ENCODE results near the gene SPRY1. TPM values are rescaled to one million over a fixed set of nuclear protein-coding genes. Genes with fewer than 3 reads are reported as not detected.

The SPRY1 gene
- total RNA-seq, 4 donors from 2014 or later: 22.1 to 47.2 (median 33.7) TPM

GRCh38 chr4:123378794-123379193, 17.8 kb upstream of the SPRY1 start:
- Histone ChIP-seq H3K27ac (no peak overlapping the region), H3K4me3 (no peak overlapping the region), H3K27me3 (no peaks in the 10 kb centered on the region), H3K36me3 (no peaks in the 10 kb centered on the region), H3K9me3 (no peaks in the 10 kb centered on the region), H3K4me1 (no peaks in the 10 kb centered on the region)
- DNase-seq: no peak
- TF ChIP-seq POLR2AphosphoS5 (IDR thresholded peaks at IDR 0.05) (no peak), POLR2A (IDR thresholded peaks at IDR 0.05) (no peak), EP300 (IDR thresholded peaks at IDR 0.05; ENCODE audit: low read depth) (no peak)
- TF ChIP-seq, protein P1, sequence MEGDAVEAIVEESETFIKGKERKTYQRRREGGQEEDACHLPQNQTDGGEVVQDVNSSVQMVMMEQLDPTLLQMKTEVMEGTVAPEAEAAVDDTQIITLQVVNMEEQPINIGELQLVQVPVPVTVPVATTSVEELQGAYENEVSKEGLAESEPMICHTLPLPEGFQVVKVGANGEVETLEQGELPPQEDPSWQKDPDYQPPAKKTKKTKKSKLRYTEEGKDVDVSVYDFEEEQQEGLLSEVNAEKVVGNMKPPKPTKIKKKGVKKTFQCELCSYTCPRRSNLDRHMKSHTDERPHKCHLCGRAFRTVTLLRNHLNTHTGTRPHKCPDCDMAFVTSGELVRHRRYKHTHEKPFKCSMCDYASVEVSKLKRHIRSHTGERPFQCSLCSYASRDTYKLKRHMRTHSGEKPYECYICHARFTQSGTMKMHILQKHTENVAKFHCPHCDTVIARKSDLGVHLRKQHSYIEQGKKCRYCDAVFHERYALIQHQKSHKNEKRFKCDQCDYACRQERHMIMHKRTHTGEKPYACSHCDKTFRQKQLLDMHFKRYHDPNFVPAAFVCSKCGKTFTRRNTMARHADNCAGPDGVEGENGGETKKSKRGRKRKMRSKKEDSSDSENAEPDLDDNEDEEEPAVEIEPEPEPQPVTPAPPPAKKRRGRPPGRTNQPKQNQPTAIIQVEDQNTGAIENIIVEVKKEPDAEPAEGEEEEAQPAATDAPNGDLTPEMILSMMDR (IDR thresholded peaks at IDR 0.05): no peak
- WGBS, 2 donors (ENCODE audit: low coverage in 1 of 2): 75% methylated on average over 1 of the region's 1 CpG
- in situ Hi-C loops (cut with MboI; ENCODE audit: low pct_ligation_motif_present in 1 of 4, low pct_unique_long_range_greater_than_20kb in 1 of 4, low sequenced_read_pairs in 3 of 4) (loop anchor here in 3 of 4 donors (25.0 kb wide), 3 partner anchors 241 to 884 kb away; no protein-coding TSS in a partner anchor), intact Hi-C loops (cut with DNase I; ENCODE audit: low total_unique reads) (no loop called here)

GRCh38 chr4:123379392-123379791, 17.2 kb upstream of the SPRY1 start:
- Histone ChIP-seq H3K9me3 (no peaks in the 10 kb centered on the region), H3K4me1 (no peaks in the 10 kb centered on the region), H3K36me3 (no peaks in the 10 kb centered on the region), H3K27ac (no peak overlapping the region), H3K4me3 (no peak overlapping the region), H3K27me3 (no peaks in the 10 kb centered on the region)
- in situ Hi-C loops (cut with MboI; ENCODE audit: low pct_ligation_motif_present in 1 of 4, low pct_unique_long_range_greater_than_20kb in 1 of 4, low sequenced_read_pairs in 3 of 4) (loop anchor here in 3 of 4 donors (25.0 kb wide), 3 partner anchors 242 to 883 kb away; no protein-coding TSS in a partner anchor), intact Hi-C loops (cut with DNase I; ENCODE audit: low total_unique reads) (no loop called here)
- TF ChIP-seq, protein P1 (IDR thresholded peaks at IDR 0.05): no peak
- TF ChIP-seq EP300 (IDR thresholded peaks at IDR 0.05; ENCODE audit: low read depth) (no peak), POLR2A (IDR thresholded peaks at IDR 0.05) (no peak), POLR2AphosphoS5 (IDR thresholded peaks at IDR 0.05) (no peak)
- no peak for DNase-seq
- 90 to 93% methylated on average over 1 of the region's 1 CpG for WGBS, 2 donors (ENCODE audit: low coverage in 1 of 2)

DNA sequence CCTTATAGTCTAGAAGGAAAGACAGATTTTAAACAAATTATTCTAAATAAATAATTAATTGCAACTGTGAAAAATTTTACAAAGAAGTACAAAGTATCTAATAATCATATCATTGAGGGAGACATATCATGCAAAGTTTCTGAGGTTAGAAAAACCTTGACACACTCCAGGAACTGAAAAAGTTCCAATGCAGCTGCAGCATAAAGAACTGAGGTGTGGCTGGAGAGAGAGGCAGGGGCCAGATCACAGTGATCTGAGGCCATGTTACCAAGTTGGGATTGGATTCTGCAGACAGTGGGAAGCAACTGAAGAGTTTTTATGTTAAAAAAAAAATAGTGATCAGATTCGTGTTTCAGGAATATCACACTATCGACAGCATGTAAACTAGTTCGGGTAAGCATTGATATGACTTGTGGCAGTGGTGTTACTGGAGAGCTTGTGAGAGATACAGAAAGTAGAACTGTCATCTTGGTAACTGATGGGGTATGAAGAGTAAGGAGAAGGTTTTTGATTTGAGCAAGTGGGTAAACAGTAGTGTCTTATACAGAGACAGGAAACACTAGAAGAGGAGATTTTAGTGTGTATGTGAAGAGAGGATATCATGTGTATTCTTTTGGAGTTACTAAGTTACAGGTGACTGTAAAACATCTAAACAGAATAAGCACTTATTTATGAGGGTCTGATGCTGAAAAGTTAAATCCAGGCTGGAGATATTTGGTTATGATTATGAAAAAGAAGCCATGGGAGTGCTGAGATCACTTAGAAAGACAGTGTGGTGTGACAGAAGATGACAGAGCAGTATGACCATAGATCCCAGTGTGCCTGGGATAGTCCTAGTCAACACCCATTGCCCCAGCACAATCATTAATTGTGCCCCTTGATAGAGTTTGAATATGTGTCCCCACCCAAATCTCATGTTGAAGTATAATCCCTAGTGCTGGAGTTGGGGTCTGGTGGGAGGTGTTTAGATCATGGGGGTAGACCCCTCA, 15.6 kb upstream of the SPRY1 start:
- Histone ChIP-seq H3K4me3 (no peak overlapping the region), H3K27ac (no peak overlapping the region), H3K9me3 (no peaks in the 10 kb centered on the region), H3K36me3 (no peaks in the 10 kb centered on the region), H3K27me3 (no peaks in the 10 kb centered on the region), H3K4me1 (no peaks in the 10 kb centered on the region)
- intact Hi-C loops (cut with DNase I; ENCODE audit: low total_unique reads): no loop called here
- TF ChIP-seq, protein P1 (IDR thresholded peaks at IDR 0.05): no peak
- no peak for TF ChIP-seq POLR2A (IDR thresholded peaks at IDR 0.05)
- no peak for TF ChIP-seq EP300 (IDR thresholded peaks at IDR 0.05; ENCODE audit: low read depth)
- no peak for TF ChIP-seq POLR2AphosphoS5 (IDR thresholded peaks at IDR 0.05)
- WGBS, 2 donors (ENCODE audit: low coverage in 1 of 2): 65 to 96% methylated on average over 3 of the region's 3 CpGs
- in situ Hi-C loops (cut with MboI; ENCODE audit: low pct_ligation_motif_present in 1 of 4, low pct_unique_long_range_greater_than_20kb in 1 of 4, low sequenced_read_pairs in 3 of 4): loop anchor here (10.0 to 25.0 kb wide), 4 partner anchors 244 to 881 kb away; no protein-coding TSS in a partner anchor
- no peak for DNase-seq

GRCh38 chr4:123381996-123382395, 14.6 kb upstream of the SPRY1 start:
- H3K9me3 ChIP-seq: no peaks in the 10 kb centered on the region
- no peak overlapping the region for H3K27ac ChIP-seq
- intact Hi-C loops (cut with DNase I; ENCODE audit: low total_unique reads) (no loop called here), in situ Hi-C loops (cut with MboI; ENCODE audit: low pct_ligation_motif_present in 1 of 4, low pct_unique_long_range_greater_than_20kb in 1 of 4, low sequenced_read_pairs in 3 of 4) (loop anchor here (10.0 to 25.0 kb wide), 4 partner anchors 245 to 880 kb away; no protein-coding TSS in a partner anchor)
- TF ChIP-seq EP300 (IDR thresholded peaks at IDR 0.05; ENCODE audit: low read depth): no peak
- TF ChIP-seq POLR2A (IDR thresholded peaks at IDR 0.05): no peak
- TF ChIP-seq, protein P1 (IDR thresholded peaks at IDR 0.05): no peak
- no peak for TF ChIP-seq POLR2AphosphoS5 (IDR thresholded peaks at IDR 0.05)
- DNase-seq: no peak
- no peaks in the 10 kb centered on the region for H3K36me3 ChIP-seq
- no peaks in the 10 kb centered on the region for H3K4me1 ChIP-seq
- no peaks in the 10 kb centered on the region for H3K27me3 ChIP-seq
- WGBS, 2 donors (ENCODE audit: low coverage in 1 of 2): 90 to 100% methylated on average over 2 to 5 of the region's 5 CpGs
- H3K4me3 ChIP-seq: no peak overlapping the region
